ENCODE measurements around the gene CFL1.
"Not testable (repeated sequence)": the region's sequence is repeated elsewhere in the genome, so short reads cannot be mapped to it uniquely, and the experiment has no call there.

CFL1 gene

DNA sequence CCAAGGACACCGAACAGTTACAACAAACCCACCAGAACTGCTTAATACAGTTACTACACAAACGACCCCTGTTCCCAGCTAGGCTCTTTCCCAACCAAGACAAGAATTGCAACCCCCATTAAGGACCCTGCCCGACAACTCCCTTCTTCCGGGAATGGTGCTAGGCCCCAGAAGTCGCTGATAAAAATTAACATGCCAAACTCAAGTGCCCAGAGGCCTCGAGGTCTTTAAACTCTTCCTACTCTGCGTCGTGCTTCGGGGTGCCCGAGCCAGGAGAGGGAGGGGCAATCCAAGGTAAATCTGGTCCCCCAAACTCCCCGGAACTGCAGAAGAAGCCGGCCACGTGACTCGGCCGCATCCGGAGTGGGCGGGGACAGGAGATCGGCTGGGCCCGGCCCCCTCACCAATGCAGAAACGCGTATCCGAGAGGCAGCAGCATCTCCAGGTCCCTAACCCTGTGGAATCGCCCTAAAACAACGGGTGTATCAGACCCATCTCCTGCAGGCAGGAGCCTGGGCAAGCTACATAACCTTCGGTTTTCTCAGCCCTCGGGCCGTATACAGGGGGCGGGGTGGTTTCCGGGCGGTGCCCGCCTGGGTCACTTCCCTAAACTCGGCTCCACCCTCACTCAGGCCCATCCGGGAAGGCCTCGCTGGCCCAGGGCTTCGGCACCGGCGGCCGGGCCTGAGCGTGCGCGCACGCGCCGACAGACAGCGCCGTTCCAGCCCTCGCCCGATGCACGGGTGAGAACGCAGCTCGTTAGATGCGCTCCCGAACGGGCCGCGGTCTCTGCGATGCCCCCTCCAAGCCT lies 1.1 kb downstream of the CFL1 start:
- FAIRE-seq = no peak

DNA sequence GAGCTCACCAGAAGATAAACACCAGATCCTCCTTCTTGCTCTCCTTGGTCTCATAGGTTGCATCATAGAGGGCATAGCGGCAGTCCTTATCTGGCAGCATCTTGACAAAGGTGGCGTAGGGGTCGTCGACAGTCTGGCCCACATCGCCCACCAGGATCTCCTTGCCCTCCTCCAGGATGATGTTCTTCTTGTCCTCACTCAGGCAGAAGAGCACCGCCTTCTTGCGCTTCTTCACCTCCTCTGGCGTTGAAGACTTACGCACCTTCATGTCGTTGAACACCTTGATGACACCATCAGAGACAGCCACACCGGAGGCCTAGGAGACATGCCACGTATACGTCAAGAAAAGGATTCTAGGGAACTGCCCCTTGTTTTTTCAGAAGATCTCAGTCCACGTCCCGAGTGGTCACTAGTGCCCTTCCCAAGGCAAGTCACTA lies 2.0 kb downstream of the CFL1 start:
- no peak for FAIRE-seq

DNA sequence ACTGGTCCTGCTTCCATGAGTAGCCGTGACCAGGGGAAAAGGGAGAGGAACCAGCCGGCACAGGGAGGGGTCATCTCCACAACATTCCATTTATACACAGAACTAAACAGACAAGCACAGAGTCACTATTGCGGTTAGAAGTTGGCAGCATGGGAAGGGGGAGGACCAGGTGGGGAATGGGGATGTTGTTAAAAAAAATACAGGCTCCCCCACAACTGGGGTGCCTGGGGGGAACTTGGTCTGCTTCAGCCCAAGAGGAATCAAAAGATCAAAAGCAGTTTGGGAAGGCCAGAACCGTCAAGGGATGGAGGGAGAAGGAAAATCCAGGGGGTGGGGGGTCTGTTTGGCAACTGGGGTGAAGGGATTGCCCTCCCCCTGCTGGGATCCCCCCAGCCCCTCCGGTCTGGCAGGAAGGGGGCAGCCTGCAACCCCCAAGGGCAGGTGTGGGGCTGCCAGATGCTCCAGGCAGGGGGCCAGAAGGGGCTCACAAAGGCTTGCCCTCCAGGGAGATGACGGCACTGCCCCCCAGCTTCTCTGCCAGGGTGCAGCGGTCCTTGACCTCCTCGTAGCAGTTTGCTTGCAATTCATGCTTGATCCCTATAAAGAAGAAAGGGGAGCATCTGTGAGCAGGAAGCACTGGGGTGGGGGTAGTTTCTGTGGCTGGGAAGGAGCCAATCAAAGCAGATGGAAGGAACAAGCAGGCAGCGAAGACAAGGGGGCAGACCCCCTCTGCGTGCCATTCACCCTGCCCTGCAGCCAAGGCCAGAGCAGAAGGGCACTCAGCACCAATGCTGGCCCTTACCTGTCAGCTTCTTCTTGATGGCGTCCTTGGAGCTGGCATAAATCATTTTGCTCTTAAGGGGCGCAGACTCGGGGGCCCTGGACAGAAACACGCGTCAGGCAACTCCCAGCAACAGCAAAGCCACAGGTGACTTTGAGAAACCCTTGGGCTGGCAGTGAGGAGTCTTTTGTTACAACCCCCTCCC lies 2.8 kb downstream of the CFL1 start:
- no peak for FAIRE-seq

DNA sequence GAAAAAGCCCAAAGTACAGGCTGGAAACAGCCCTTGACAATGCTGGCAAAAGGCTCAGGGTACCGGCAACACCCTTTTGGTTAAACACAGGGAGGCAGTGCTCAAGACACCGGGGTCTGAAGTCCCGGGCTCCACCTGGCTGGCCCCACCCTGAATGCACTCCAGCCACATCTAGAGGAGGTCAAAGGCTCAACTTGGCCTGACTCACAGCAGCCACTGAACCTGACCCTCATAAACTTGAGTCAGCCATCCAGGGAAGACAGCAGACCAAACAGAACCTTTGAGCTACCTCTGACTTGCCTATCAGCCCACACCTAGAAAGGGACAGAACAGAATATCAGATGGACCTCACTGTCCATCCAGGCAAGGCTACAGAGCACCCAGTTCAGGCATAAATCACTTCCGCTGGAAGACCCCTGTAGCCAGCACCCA lies 3.8 kb downstream of the CFL1 start:
- no peak for FAIRE-seq

DNA sequence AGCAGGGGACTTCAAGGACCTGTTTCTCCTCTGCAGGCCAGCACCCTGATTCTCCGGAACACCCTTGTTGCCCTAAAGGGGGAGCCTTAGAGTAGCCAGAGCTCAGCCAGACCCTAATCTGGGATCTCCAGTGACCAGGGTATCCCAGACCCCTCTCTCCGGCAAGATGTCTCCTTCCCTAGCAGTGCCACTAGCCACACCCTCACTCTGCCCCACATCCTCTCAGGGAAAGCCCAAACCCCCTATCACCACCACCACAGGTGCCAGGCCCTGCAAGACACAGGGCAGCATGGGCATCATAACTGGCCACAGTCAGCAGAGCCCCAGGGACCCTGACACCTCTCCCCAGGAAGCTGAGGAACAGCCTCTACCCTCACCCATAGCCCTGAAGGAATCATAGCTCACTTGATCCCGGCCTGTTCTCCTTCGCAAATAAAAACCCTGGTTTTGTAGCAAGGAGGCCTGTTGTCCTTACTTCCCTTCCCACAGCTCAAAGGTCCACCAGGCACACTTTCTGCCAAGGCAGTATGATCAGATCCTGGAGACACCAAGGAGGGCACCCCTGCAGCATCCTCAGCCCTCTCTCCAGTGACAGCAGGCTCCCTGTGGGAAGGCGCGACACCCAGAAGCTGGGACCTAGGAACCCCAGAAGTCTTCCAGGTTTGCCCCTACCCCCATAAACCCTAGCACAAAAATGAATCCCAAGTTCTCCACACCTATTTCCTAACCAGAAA lies 4.6 kb downstream of the CFL1 start:
- no peak for FAIRE-seq

DNA sequence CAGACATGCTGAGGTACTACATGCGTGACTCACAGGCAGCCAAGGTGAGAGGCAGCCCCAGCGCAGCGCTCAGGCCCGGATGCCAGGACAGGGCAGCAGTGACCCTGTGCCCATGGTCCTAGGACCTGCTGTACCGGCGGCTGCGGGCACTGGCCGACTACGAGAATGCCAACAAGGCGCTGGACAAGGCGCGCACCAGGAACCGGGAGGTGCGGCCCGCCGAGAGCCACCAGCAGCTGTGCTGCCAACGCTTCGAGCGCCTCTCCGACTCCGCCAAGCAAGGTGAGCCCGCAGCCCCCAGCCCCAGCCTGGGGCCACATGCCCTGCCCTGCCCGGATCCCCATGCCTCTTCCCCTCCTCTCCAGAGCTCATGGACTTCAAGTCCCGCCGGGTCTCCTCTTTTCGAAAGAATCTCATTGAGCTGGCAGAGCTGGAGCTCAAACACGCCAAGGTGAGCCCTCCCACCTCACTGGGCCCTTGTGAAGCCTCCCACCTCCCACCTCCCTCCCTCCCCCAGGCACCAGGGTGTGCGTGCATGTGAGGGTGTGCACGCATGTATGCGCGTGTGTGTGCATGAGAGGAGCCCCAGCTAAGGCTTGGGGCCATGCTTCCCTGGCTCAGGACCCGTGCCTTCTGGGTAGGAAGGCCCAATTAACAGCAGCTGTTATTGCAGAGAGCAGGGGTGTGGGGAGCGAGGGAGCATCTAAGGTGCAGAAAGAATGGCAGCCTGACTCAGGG lies 5.3 kb downstream of the CFL1 start:
- no peak for FAIRE-seq

DNA sequence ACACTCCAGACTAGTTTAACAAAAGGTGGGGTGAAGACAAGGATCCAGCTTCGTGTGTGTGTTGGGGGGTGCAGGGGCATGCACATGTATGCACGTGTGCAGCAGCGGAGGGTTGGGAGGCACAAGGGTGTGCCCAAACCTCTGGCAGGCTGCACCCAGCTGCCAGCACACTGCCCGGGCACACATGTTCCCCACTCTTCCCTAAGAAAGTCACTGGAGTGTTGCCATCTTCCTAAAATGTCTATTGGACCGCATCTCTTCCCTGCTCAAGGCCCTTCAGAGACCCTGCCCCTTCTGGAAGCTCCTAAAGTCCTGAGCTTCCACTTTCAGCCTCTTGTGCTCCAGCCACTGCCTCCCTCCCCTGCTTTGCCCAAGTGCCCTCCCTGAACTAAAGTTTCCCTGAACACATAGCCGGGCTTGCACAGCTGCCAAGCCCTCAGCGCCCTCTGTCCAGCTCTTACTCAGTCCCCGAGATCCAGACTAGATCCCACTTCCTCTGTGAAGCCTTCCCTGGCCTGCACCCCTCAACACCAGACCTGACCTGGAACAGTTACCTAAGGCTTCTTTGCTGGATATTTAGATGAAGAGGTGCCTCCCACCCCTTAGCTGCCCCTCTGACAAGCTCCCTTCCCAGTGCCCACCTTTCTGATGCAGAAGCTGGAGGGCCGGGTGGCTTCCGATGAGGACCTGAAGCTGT lies 6.0 kb downstream of the CFL1 start:
- FAIRE-seq = no peak

DNA sequence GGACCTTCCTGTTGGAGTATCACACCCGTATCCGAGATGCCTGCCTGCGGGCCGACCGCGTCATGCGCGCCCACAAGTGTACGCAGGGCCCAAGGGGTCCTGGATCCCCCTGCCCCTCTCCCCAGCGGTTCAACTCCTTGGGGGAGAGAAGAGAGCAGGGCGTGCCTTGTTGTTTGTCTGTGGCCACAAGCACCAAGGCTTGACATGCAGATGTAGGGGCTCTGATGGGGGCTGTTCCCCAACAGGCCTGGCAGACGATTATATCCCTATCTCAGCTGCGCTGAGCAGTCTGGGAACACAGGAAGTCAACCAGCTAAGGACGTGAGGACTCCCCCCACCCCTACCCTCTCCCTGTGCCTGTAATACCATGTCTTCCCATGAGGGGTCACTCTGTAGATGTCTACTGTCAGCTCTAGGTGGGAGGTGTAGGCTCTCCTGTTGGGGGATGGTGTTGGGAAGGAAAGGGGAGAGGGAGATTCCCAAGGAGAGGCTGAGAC lies 6.8 kb downstream of the CFL1 start:
- FAIRE-seq = no peak

DNA sequence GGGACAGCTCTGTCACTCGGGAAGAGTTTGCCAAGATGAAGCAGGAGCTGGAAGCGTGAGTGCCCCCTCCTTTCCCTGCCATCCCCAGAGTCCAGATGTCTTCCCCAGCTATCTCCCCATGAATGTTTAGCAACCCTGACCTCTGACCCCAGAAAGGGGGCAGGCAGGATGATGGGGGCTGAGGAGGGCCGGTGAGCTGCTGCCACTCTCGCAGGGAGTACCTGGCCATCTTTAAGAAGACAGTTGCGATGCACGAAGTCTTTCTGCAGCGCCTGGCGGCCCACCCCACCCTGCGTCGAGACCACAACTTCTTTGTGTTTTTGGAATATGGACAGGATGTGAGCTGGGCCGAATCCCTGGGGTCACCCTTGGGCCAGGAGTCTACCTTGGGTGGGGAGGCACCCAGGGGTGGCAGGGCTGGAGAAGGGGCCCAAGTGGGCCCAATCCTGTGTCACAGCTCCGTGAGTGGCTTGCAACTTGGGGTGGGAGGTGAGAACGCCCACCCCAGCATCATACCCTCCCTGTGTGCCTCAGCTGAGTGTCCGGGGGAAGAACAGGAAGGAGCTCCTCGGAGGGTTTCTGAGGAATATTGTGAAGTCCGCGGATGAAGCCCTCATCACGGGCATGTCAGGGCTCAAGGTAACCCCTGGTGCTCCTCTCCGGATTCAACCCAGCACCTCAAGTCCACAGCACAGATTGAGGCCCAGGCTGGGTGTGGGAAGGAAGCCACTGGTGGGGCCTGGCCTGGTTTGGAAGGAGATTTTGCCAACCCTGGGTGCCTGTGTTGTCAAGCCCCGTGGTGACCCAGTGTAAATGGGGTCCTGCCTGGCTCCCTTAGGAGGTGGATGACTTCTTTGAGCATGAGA lies 7.5 kb downstream of the CFL1 start:
- FAIRE-seq = no peak

DNA sequence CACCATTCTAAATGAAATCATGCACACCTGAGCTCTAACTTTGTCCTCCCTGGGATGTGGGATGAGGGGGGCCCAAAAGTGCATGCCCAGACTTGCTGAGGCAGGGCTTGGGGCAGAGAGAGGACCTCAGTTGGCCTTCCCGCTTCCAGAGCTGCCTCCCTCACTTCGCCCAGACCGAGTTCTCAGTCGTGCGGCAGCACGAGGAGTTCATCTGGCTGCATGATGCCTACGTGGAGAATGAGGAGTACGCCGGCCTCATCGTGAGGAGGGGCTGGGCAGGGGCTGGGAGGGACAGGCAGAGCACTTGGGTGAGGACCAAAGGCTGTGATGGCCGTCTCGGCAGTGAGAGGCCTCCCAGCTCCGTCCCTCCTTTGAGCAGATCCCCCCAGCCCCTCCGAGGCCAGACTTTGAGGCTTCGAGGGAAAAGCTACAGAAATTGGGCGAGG lies 8.2 kb downstream of the CFL1 start:
- FAIRE-seq = no peak

DNA sequence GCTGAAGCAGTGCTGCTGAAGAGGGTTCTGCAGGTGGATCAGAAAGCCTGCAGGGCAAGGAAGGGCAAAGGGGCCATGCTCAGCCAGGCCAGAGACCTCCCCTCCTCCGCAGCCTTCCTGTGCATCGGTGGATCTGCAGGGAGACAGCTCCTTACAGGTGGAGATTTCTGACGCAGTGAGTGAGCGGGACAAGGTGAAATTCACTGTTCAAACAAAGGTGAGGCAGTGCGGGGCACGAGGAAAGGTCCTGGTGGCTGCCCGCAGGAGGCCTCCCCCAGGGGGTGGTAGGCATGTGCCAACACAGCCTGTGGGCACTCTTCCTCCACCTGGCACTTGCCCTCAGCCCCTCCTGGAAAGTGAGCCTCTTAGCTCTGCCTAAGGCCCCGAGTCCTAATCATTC lies 8.6 kb downstream of the CFL1 start:
- no peak for FAIRE-seq

DNA sequence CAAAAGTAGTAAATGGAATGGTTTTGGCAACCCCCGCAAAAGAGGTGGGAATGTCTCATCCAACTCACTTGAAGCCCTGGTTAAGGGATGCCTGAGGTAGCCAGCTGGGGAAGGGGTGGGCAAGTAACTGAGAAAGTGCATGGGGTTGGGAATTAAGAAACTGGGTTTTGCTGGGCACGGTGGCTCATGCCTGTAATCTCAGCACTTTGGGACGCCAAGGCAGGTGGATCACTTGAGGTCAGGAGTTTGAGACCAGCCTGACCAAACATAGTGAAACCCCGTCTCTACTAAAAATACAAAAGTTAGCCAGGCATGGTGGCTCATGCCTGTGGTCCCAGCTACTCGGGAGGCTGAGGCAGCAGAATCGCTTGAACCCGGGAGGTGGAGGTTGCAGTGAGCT lies 9.3 kb downstream of the CFL1 start:
- not testable (repeated sequence) for FAIRE-seq

DNA sequence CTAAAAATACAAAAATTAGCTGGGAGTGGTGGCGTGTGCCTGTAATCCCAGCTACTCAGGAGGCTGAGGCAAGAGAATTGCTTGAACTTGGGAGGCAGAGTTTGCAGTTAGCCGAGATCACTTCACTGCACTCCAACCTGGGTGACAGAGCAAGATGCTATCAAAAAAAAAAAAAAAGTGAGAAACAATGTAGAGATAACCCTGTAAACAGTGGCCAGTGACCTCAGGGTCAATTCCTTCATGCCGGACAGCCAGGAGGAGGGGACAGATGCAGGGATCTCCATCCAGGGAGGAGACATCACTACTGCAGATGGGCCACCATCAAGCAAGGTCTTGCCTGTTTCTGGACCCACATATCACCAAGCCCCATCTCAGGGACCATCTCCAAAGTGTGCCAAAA lies 10.2 kb downstream of the CFL1 start:
- FAIRE-seq = no peak

DNA sequence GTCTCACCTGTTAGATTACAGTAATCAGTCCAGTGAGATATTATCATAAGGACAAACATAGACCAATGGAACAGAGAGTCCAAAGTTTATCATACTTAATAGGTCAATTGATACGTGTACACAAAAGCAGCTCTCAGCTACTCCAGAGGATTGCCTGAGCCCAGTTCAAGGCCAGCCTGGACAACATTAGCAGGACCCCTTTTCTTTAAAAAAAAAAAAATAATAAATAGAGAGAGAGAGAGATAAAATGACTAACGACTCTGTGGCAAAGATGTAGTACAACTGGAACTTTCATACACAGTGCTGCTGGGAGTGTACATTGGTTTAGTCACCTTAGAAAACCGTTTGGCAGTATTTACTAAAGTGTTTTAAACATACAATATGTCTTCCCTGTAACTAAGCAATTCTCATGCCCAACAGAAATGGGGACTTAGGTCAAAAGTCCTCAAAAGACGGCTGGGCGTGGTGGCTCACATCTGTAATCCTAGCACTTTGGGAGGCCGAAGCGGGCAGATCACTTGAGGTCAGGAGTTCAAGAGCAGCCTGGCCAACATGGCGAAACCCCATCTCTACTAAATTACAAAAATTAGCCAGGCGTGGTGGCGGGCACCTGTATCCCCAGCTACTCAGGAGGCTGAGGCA lies 13.6 kb downstream of the CFL1 start:
- no peak for FAIRE-seq

DNA sequence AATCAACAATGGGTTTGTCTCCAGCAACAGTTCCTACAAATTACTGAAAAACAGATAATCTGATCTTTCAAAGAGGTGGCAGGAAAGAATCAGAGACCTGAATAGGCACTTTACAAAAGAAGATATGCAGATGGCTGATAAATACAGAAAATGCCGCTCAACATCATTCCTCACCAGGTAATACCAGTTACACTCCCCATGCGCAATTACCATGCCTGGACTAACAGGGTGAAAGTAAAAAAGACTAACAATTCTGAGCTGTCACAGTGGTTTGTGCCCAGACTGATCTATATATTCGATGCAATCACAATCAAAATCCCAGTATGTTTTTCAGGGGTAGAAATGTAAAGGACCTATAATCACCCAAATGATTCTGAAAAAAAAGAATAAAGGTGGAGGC lies 14.2 kb downstream of the CFL1 start:
- no peak for FAIRE-seq

DNA sequence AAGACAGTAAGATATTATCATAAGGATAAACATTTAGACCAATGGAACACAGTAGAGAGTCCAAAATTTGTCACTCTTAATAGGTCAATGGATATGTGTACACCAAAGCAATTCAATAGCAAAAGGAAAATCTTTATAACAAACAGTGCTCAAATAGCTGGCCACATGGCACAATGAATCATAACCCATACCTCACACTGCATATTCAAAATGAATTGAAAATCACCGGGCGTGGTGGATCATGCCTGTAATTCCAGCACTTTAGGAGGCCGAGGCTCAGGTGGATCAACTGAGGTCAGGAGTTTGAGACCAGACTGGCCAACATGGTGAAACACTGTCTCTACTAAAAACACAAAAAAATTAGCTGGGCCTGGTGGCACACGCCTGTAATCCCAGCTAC lies 15.8 kb downstream of the CFL1 start:
- FAIRE-seq = no peak

DNA sequence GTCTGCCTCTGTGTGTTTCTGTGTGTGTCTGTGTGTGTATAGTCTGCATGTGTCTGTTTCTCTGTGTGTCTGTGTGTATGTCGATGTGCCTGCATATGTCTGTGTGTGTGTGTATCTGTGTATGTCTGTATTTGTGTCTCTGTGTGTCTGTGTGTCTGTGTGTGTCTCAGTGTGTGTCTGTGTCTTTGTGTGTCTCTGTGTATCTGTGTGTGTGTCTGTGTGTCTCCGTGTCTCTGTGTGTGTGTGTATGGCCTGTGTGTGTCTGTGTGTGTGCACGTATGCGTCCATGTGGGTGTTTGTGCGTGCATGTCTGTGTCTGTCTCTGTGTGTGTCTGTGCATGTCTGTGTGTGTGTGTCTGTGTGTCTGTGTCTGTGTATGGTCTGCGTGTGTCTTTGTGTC lies 23.8 kb downstream of the CFL1 start:
- no peak for FAIRE-seq

DNA sequence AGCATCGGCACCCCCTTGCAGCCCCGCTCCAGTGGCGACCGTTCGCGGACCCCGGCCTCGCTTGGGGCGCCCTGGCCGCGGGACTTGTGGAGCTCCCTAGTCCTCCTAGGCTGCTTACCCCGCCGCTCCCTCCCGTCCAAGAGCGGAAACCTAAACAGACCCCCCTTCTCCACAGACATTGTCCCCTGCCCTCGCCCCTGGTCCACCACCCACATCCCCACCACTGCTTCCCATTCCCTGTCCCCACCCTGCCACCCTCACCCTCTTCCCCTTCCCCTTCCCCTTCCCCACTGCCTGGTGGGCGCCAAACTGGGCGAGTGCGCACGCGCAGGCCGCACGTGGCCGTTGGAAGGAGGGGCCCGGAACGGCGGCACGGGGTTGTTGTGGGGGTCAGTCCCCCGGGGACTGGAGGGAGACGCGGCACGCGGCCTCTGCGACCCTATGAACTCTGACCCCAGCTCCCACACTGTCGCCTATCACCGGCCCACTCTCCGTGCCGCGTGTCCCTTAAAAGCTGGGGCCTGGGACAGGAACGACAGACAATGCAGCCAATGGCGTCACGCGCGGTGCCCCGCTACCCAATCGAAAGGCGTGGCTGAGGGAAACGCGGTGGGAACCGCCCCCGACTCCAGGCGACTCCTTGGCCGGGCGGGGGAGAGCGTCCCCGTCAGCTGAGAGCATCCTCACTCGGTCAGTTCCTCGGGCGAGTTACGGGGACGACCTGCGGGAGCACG lies 24.5 kb downstream of the CFL1 start, which contains the start of gene SNX32:
Gene SNX32 (plus strand): TSS at position 667 of the 734 bp plus-strand sequence. CDS start 103 bp downstream, outside the sequence.
- peak; percentile 70 for FAIRE-seq

DNA sequence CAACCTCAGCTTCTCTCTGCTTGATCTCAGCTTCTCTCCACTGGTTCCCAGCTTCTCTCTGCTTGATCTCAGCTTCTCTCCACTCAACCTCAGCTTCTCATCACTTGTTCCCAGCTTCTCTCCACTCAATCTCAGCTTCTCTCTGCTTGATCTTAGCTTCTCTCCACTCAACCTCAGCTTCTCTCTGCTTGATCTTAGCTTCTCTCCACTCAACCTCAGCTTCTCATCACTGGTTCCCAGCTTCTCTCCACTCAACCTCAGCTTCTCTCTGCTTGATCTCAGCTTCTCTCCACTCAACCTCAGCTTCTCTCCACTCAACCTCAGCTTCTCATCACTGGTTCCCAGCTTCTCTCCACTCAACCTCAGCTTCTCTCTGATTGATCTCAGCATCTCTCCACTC lies 25.7 kb downstream of the CFL1 start:
- FAIRE-seq = not testable (repeated sequence)
